ENCODE data around the gene STMN3.

- TF ChIP-seq, protein P1, sequence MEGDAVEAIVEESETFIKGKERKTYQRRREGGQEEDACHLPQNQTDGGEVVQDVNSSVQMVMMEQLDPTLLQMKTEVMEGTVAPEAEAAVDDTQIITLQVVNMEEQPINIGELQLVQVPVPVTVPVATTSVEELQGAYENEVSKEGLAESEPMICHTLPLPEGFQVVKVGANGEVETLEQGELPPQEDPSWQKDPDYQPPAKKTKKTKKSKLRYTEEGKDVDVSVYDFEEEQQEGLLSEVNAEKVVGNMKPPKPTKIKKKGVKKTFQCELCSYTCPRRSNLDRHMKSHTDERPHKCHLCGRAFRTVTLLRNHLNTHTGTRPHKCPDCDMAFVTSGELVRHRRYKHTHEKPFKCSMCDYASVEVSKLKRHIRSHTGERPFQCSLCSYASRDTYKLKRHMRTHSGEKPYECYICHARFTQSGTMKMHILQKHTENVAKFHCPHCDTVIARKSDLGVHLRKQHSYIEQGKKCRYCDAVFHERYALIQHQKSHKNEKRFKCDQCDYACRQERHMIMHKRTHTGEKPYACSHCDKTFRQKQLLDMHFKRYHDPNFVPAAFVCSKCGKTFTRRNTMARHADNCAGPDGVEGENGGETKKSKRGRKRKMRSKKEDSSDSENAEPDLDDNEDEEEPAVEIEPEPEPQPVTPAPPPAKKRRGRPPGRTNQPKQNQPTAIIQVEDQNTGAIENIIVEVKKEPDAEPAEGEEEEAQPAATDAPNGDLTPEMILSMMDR (IDR thresholded peaks at IDR 0.05), result no peak
- peak in 2 of 3 donors; percentile 65 to 69 for TF ChIP-seq POLR2A (IDR thresholded peaks at IDR 0.05)
These were observed 24.8 kb downstream of the STMN3 start for GRCh38 chr20:63628246-63628975.

Measured in body of pancreas (tissue), 4 donors.